HepG2 (cell line): ENCODE measurements around the gene PDGFB. TPM values are rescaled to one million over a fixed set of nuclear protein-coding genes. Genes with fewer than 3 reads are reported as not detected.

Experiments
- ARID2 ChIP-seq: sonication (generic); formaldehyde crosslinking; IDR thresholded peaks from 2 replicates; pipeline ENCODE4 v1.8.1; 2022; ENCODE audit warnings: mild to moderate bottlenecking, missing genetic modification reagents, borderline replicate concordance
- PRDM15 ChIP-seq: sonication (generic); formaldehyde crosslinking; IDR thresholded peaks from 2 replicates; pipeline ENCODE4 v1.4.0; 2020; ENCODE audit warnings: missing genetic modification reagents
- ZBTB21 ChIP-seq: sonication (generic); formaldehyde crosslinking; IDR thresholded peaks from 2 replicates; pipeline ENCODE4 v1.4.0; 2020; ENCODE audit warnings: missing genetic modification reagents
- ZNF142 ChIP-seq: sonication (generic); formaldehyde crosslinking; IDR thresholded peaks from 2 replicates; pipeline ENCODE4 v1.4.0; 2020; ENCODE audit warnings: missing genetic modification reagents
- ZNF18 ChIP-seq: sonication (generic); formaldehyde crosslinking; IDR thresholded peaks from 2 replicates; pipeline ENCODE4 v1.8.0; 2022; ENCODE audit warnings: mild to moderate bottlenecking, missing genetic modification reagents; ENCODE audit not compliant: insufficient replicate concordance
- ZSCAN20 ChIP-seq: sonication (generic); formaldehyde crosslinking; IDR thresholded peaks from 2 replicates; pipeline ENCODE4 v1.4.0; 2020; ENCODE audit warnings: missing genetic modification reagents, mild to moderate bottlenecking, borderline replicate concordance
- ZSCAN29 ChIP-seq: sonication (generic); formaldehyde crosslinking; conservative IDR thresholded peaks from 2 replicates; pipeline ENCODE4 v1.4.0; 2020; ENCODE audit warnings: mild to moderate bottlenecking, missing genetic modification reagents
- polyA plus RNA-seq, 8 experiments: library from polyadenylated mRNA; depleted of rRNA in 3 of 8; stranded (reverse) in 7 of 8; unstranded in 1 of 8; fragments of >200 nt; fragmentation: Illumina TruSeq in 4 of 8; extraction: Trizol in 4 of 8; gene quantifications; 2 replicates each; pipeline versions ENCODE4 v1.2.1 to v1.2.3, GENCODE V29; 2011 to 2016; ENCODE audit warnings: low read depth in 4 of 8, missing spikeins in 1 of 8, mixed read lengths in 1 of 8; ENCODE audit not compliant: insufficient read depth in 1 of 8
- total RNA-seq, 5 experiments: library from RNA; depleted of rRNA; stranded (reverse); fragments of >200 nt; fragmentation: Illumina TruSeq; extraction: Trizol; gene quantifications; 2 replicates each; pipeline ENCODE4 v1.2.3, GENCODE V29; 2016; ENCODE audit warnings: low read depth in 1 of 5
- TF ChIP-seq, protein P1 (sequence below): sonication (generic); formaldehyde crosslinking; IDR thresholded peaks from 2 replicates; pipeline ENCODE4 v1.4.0; 2020; ENCODE audit warnings: low read depth, mild to moderate bottlenecking, missing genetic modification reagents
- TF ChIP-seq, protein P2 (sequence below): sonication (generic); formaldehyde crosslinking; IDR thresholded peaks from 2 replicates; pipeline ENCODE4 v1.5.1; 2020; ENCODE audit warnings: missing genetic modification reagents, mild to moderate bottlenecking, borderline replicate concordance
- TF ChIP-seq, protein P3 (sequence below): sonication (generic); formaldehyde crosslinking; IDR thresholded peaks from 2 replicates; pipeline ENCODE4 v1.5.0; 2020; ENCODE audit warnings: missing genetic modification reagents, mild to moderate bottlenecking, borderline replicate concordance

The PDGFB gene
- total and polyA plus RNA-seq, 2 of the 13 experiments (the other 11 are each of a cell fraction or from before 2014, with no cell fraction given) = 1.4 to 10.1 TPM

DNA sequence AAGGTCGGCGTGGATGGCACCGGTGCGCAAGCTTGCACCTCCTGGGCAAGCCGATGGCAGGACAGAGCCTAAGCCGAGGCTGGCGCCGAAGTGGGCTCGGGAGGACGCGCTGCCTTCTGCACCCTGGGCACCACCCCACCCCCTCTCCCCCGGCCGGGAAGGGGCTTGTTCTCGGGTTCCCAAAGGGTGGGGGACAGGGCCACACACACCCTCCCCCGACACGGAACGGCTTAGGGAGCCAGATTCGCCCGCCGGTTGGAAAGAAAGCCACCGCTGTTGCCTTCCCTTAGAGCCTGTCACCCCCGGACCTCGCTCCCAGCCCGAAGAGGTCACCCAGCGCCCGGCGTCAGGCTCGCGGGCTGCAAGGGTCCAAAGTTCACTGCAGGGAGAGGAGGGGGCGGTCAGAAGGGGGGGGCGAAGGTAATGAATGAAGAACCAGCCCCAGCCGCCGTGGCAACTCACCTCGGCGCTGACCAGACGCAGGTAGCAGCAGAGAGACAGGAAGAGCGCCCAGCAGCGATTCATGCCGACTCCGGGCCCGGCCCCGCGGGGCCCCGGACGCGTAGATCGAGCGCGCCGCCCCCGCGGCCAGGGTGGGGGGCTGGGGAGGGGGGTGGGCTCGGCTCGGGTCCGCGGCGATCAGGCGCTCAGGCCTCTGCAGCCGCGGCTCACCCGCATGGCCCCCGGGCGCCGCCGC, 1.2 kb downstream of the PDGFB start (continued):
- TF ChIP-seq, protein P1, sequence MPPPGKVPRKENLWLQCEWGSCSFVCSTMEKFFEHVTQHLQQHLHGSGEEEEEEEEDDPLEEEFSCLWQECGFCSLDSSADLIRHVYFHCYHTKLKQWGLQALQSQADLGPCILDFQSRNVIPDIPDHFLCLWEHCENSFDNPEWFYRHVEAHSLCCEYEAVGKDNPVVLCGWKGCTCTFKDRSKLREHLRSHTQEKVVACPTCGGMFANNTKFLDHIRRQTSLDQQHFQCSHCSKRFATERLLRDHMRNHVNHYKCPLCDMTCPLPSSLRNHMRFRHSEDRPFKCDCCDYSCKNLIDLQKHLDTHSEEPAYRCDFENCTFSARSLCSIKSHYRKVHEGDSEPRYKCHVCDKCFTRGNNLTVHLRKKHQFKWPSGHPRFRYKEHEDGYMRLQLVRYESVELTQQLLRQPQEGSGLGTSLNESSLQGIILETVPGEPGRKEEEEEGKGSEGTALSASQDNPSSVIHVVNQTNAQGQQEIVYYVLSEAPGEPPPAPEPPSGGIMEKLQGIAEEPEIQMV = no peak
- TF ChIP-seq, protein P2, sequence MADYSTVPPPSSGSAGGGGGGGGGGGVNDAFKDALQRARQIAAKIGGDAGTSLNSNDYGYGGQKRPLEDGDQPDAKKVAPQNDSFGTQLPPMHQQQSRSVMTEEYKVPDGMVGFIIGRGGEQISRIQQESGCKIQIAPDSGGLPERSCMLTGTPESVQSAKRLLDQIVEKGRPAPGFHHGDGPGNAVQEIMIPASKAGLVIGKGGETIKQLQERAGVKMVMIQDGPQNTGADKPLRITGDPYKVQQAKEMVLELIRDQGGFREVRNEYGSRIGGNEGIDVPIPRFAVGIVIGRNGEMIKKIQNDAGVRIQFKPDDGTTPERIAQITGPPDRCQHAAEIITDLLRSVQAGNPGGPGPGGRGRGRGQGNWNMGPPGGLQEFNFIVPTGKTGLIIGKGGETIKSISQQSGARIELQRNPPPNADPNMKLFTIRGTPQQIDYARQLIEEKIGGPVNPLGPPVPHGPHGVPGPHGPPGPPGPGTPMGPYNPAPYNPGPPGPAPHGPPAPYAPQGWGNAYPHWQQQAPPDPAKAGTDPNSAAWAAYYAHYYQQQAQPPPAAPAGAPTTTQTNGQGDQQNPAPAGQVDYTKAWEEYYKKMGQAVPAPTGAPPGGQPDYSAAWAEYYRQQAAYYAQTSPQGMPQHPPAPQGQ (CRISPR knock-in tag) = no peak
- TF ChIP-seq ARID2 (CRISPR knock-in tag) = no peak
- TF ChIP-seq ZSCAN20 (CRISPR knock-in tag) = no peak
- TF ChIP-seq, protein P3, sequence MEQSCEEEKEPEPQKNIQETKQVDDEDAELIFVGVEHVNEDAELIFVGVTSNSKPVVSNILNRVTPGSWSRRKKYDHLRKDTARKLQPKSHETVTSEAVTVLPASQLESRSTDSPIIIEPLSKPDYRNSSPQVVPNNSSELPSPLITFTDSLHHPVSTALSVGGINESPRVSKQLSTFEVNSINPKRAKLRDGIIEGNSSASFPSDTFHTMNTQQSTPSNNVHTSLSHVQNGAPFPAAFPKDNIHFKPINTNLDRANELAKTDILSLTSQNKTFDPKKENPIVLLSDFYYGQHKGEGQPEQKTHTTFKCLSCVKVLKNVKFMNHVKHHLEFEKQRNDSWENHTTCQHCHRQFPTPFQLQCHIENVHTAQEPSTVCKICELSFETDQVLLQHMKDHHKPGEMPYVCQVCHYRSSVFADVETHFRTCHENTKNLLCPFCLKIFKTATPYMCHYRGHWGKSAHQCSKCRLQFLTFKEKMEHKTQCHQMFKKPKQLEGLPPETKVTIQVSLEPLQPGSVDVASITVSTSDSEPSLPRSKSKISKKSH (CRISPR knock-in tag) = no peak
- TF ChIP-seq ZSCAN29 = no peak
- peak; percentile 11 for TF ChIP-seq ZNF18 (CRISPR knock-in tag)
- TF ChIP-seq PRDM15 = no peak
- no peak for TF ChIP-seq ZBTB21
- TF ChIP-seq ZNF142 = no peak
